ENCODE data around the gene ZSCAN2. TPM values are rescaled to one million over a fixed set of nuclear protein-coding genes. Genes with fewer than 3 reads are reported as not detected.

The ZSCAN2 gene
- total RNA-seq, 3 donors from 2014 or later: 6.3 to 9.3 (median 6.6) TPM

- Mint-ChIP-seq H3K36me3 (ENCODE audit: insufficient read depth) (no peaks in the 10 kb centered on the region), H3K27me3 (ENCODE audit: low read depth) (no peaks in the 10 kb centered on the region), H3K4me1 (ENCODE audit: low read depth) (peaks cover 27% of the 10 kb centered on the region), H3K4me3 (peak overlapping the region; percentile 80), H3K9me3 (no peaks in the 10 kb centered on the region)
- no peak for DNase-seq
- ATAC-seq: no peak
These were observed 58.1 kb downstream of the ZSCAN2 start for GRCh38 chr15:84658788-84659411.

DNA sequence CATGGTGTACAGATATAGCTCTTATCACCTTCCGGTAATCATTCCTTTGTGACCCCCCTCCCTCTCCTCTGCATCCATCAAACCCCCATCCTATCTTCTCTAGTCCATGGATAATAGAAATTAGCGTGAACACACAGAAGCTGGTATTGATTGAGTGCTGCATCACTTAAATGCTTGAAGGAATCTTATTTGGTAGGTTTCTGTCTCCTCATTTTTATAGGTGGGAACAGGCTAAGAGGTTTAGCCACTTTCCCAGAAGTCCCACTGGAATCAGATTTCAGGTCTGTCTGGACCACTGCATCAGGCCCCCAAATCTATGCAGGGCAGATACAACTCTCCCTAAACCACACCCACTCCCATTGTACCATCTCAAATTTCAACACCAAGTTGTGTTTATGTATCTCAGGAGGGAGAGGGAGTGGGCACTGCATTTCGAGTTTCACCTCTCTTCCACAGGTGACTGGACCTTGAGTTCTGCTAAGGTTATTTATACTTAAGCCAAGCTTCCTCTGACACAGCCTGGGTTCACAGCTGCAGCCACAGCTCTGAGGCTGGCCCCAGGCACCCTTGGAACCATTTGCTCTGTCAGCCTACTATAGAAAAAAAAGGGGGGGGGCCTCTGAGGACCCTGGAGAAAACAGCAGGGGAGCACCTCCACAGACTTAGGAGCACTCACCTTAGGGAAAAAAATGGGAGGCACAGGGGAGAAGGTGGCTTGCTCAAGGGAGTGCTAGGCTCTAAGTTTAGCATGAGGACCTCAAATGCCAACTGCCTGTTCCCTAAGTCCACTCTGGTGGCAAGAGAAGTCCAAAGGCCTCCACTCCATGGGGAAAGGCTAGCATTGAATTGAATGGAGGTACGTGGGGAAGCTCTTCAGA lies 59.3 kb downstream of the ZSCAN2 start:
- no peaks in the 10 kb centered on the region for H3K27me3 Mint-ChIP-seq (ENCODE audit: low read depth)
- peaks cover 22% of the 10 kb centered on the region for H3K4me1 Mint-ChIP-seq (ENCODE audit: low read depth)
- H3K9me3 Mint-ChIP-seq: no peaks in the 10 kb centered on the region
- ATAC-seq (no peak), DNase-seq (no peak)
- H3K4me3 Mint-ChIP-seq: no peak overlapping the region
- no peaks in the 10 kb centered on the region for H3K36me3 Mint-ChIP-seq (ENCODE audit: insufficient read depth)

- no peaks in the 10 kb centered on the region for H3K27me3 Mint-ChIP-seq (ENCODE audit: low read depth)
- peaks cover 21% of the 10 kb centered on the region for H3K4me1 Mint-ChIP-seq (ENCODE audit: low read depth)
- no peaks in the 10 kb centered on the region for H3K9me3 Mint-ChIP-seq
These were observed 60.2 kb downstream of the ZSCAN2 start for GRCh38 chr15:84661001-84661400.

DNA sequence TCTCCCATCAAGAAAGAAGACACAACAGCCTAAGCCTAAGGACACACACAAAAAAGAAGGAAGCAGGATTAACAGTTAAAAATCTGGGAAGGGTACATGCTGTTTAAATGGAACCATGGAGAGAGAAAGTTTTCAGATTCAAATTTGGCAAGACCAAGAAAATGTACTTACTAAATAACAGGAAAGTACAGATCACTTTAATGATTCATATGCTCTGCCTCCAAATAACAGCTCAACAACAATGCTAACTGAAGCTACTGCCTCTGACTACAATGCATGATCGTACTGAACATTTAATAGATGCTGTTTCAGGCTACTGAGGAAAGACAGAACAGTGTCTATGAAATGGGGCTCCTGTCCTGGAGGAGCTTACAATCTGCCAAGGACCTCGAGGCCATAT lies 65.6 kb downstream of the ZSCAN2 start:
- Mint-ChIP-seq H3K27me3 (ENCODE audit: low read depth) (no peaks in the 10 kb centered on the region), H3K4me3 (no peak overlapping the region), H3K9me3 (no peaks in the 10 kb centered on the region), H3K36me3 (ENCODE audit: insufficient read depth) (peaks cover 32% of the 10 kb centered on the region), H3K4me1 (ENCODE audit: low read depth) (peaks cover 30% of the 10 kb centered on the region)
- no peak for ATAC-seq
- no peak for DNase-seq

More at GRCh38 chr15:84661001-84661400, 60.2 kb downstream of the ZSCAN2 start:
- no peak for DNase-seq
- Mint-ChIP-seq H3K36me3 (ENCODE audit: insufficient read depth) (peaks cover 3% of the 10 kb centered on the region), H3K4me3 (no peak overlapping the region)
- no peak for ATAC-seq

DNA sequence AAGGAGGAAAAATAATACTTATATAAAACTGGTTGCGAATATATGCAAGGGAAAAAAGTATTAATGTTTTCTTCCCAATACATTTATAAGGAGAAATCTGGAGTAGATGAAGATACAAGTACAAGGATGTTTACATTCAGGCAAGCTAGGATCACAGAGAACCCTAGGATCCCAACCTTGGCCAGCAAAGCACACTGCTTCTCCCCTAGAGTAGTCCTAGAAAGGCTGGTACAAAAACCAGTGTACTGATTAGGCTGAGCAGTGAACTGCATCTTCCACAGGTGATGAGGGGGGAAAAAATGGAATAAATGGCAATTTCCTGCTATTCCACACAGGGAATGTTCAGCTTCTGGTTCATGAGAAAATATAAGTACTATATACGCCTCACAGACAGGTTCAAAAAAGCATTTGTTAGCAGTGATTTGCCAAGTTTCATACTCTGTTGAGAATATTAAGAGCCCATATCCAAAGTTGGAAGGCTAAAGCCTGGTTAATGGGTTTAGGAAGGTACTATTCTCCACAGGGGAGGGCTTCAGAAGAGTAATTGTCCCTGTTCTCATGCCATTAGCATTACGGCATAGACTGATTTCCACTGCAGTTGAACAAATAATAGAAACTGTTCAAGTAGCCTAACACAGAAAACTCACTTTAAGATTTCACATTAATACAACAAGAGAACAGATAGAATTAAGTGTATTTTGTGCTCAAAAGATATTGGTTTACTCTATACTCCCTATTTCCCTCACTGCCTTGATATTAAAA lies 67.6 kb downstream of the ZSCAN2 start:
- no peaks in the 10 kb centered on the region for H3K27me3 Mint-ChIP-seq (ENCODE audit: low read depth)
- no peaks in the 10 kb centered on the region for H3K9me3 Mint-ChIP-seq
- no peak overlapping the region for H3K4me3 Mint-ChIP-seq
- no peak for DNase-seq
- no peak for ATAC-seq
- peaks cover 34% of the 10 kb centered on the region for H3K36me3 Mint-ChIP-seq (ENCODE audit: insufficient read depth)
- H3K4me1 Mint-ChIP-seq (ENCODE audit: low read depth): peaks cover 31% of the 10 kb centered on the region

DNA sequence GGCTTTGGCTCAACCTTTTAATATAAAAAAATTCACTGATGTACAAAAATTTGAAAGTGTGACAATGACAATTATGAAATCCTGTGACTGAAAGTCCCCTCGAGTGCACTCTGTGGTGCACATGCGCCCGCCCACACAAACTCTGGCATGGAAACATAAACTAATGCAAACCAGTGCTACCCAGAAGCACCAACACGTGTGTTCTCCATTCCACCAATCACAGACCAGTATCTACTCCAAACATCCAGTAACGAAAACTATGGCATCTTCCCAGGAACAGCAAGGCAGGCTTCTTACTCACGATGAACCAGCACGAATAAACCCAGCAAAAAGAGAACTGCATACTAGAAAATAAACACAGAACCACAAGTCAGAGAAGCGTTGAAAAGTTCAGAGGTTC lies 68.9 kb downstream of the ZSCAN2 start:
- H3K27me3 Mint-ChIP-seq (ENCODE audit: low read depth): no peaks in the 10 kb centered on the region
- H3K9me3 Mint-ChIP-seq: no peaks in the 10 kb centered on the region
- peaks cover 32% of the 10 kb centered on the region for H3K4me1 Mint-ChIP-seq (ENCODE audit: low read depth)
- DNase-seq: no peak
- H3K36me3 Mint-ChIP-seq (ENCODE audit: insufficient read depth): peaks cover 37% of the 10 kb centered on the region
- no peak overlapping the region for H3K4me3 Mint-ChIP-seq
- peak in 1 of 2 donors; percentile 51 for ATAC-seq

DNA sequence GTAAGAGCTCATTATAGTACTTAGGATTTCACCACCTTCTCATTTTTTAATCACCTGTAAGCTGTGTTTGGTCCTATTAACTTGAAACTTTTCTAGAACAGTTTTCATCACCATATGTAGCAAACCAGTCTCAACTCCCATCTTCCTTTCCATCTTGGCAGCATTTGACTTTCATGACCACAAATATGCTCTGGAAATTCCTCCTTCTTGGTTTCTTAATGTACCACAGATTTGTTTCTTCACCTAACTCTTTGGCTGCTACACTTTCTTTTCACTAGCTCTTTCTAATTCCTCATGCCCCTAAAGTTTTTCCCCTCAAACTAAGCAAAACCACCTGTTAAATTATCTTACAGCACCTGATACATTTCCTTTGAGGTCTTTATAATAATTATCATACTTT lies 70.4 kb downstream of the ZSCAN2 start:
- Mint-ChIP-seq H3K4me1 (ENCODE audit: low read depth) (peaks cover 34% of the 10 kb centered on the region), H3K36me3 (ENCODE audit: insufficient read depth) (peaks cover 38% of the 10 kb centered on the region), H3K9me3 (no peaks in the 10 kb centered on the region), H3K4me3 (no peak overlapping the region), H3K27me3 (ENCODE audit: low read depth) (no peaks in the 10 kb centered on the region)
- DNase-seq (no peak), ATAC-seq (no peak)

Other genes with a start within 250 kb of the ZSCAN2 start
- 10 to 100 TPM; 31.1 to 38.8 (median 36.0) TPM for gene WDR73, start 53.3 kb downstream of the ZSCAN2 start, total RNA-seq
- gene NMB, start 57.2 kb downstream of the ZSCAN2 start, total RNA-seq: 10 to 100 TPM in 1 of 3 donors, 1 to 10 TPM in 2; 9.1 to 12.0 (median 9.3) TPM
- 10 to 100 TPM; 72.3 to 82.9 (median 79.2) TPM for gene SEC11A, start 115.1 kb downstream of the ZSCAN2 start, total RNA-seq
- gene ZNF592, start 147.6 kb downstream of the ZSCAN2 start, total RNA-seq: 10 to 100 TPM; 28.7 to 30.6 (median 30.5) TPM
- gene ALPK3, start 216.3 kb downstream of the ZSCAN2 start, total RNA-seq: under 1 TPM; 0.05 to 0.13 (median 0.11) TPM